Activated CD4-positive, alpha-beta T cell treated with anti-CD3 and anti-CD28 coated beads, Interleukin-2, amount 10 ng/mL, durations not matched to agents 7 days and 5 days (primary cell): ENCODE results near the gene CD53. TPM values are rescaled to one million over a fixed set of nuclear protein-coding genes. Genes with fewer than 3 reads are reported as not detected.

Source experiments
- CTCF ChIA-PET: fragments of 350-600 bp; sonication (Branson Sonifier 250); formaldehyde crosslinking; loops from one replicate; lab custom pipeline; 2021; ENCODE audit warnings: antibody characterized with exemption; lab: Charles Lee
- POLR2A ChIA-PET: fragments of 350-600 bp; sonication (Branson Sonifier 250); formaldehyde crosslinking; loops from one replicate; lab custom pipeline; 2021; ENCODE audit warnings: antibody characterized with exemption; lab: Charles Lee
- DNase-seq: peaks from one replicate; pipeline ENCODE4 v3.0.0-alpha.2; 2020
- H3K27ac Mint-ChIP-seq: one replicate; pipeline ENCODE4 v1.8.0; 2021; ENCODE audit warnings: mild to moderate bottlenecking, moderate library complexity, mixed read lengths
- H3K27me3 Mint-ChIP-seq: one replicate; pipeline ENCODE4 v1.8.0; 2021; ENCODE audit warnings: mixed read lengths
- H3K36me3 Mint-ChIP-seq: one replicate; pipeline ENCODE4 v1.8.0; 2021; ENCODE audit warnings: low read depth, mixed read lengths
- H3K4me1 Mint-ChIP-seq: one replicate; pipeline ENCODE4 v1.8.0; 2021; ENCODE audit warnings: mixed read lengths
- H3K4me3 Mint-ChIP-seq: one replicate; pipeline ENCODE4 v1.8.0; 2021; ENCODE audit warnings: mild to moderate bottlenecking, moderate library complexity, mixed read lengths
- H3K9me3 Mint-ChIP-seq: one replicate; pipeline ENCODE4 v1.8.0; 2021; ENCODE audit warnings: mixed read lengths
- total RNA-seq, 2 experiments: library from RNA; stranded (reverse); gene quantifications; one replicate each; pipeline ENCODE4 v1.2.3, GENCODE V29; 2021

The CD53 gene
- total RNA-seq, 2 experiments from 2014 or later, result 530 to 557 TPM

DNA sequence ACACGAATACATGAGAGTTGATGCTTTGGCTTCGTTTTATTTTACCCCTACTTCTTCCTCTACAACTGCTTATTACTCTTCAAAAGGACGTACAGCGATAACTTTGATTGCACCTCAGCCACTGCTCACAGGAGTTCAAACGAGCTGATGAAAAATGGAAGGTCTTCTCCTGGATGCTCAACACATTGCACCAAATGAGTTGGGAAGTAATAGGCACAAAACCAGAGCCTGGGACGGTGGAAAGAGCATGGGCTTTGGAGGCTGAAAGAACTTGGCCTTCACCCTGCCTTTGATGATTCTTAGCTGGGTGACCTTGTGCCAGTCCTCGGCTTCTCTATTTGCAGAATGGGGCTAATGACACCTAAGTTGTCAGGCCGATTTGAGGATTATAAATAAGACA is 4.8 kb downstream of the CD53 start:
- CTCF ChIA-PET, result interaction anchor here (1.4 kb wide), 1 partner anchor 10 kb away, joined by 5 read pairs; no protein-coding TSS in a partner anchor
- no peak for DNase-seq
- Mint-ChIP-seq H3K36me3 (peaks cover 80% of the 10 kb centered on the region), H3K9me3 (peaks cover 4% of the 10 kb centered on the region), H3K4me3 (peak overlapping the region; percentile 94), H3K27me3 (no peaks in the 10 kb centered on the region), H3K27ac (peak overlapping the region; percentile 77), H3K4me1 (peaks cover 58% of the 10 kb centered on the region)
- POLR2A ChIA-PET, result interaction anchor here (0.8 kb wide), 1 partner anchor 91 kb away, joined by 3 read pairs; no protein-coding TSS in a partner anchor

DNA sequence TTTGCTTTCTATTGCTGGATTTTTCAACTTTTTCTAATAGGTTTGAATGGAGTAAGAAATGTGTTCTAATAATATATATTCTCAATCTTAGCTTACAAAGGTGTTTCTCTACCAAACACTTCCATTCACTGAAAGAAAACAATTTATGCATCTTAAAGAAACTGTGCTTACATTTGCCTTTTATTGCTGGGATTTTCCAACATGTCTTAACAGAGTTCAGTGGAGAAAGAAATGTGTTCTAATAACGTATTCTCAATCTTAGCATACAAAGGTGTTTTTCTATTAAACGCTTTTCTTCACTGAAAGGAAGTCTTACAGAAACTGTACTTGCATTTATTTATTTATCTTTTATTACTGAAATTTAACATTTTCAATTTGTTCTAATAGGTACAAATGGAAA is 5.6 kb downstream of the CD53 start:
- Mint-ChIP-seq H3K9me3 (peaks cover 4% of the 10 kb centered on the region), H3K27me3 (no peaks in the 10 kb centered on the region), H3K4me1 (peaks cover 65% of the 10 kb centered on the region), H3K4me3 (peak overlapping the region; percentile 94), H3K27ac (no peak overlapping the region), H3K36me3 (peaks cover 82% of the 10 kb centered on the region)
- DNase-seq, result no peak
- ChIA-PET POLR2A (no interaction called here), CTCF (interaction anchor here (0.9 kb wide), 1 partner anchor 12 kb away, joined by 3 read pairs; no protein-coding TSS in a partner anchor)

DNA sequence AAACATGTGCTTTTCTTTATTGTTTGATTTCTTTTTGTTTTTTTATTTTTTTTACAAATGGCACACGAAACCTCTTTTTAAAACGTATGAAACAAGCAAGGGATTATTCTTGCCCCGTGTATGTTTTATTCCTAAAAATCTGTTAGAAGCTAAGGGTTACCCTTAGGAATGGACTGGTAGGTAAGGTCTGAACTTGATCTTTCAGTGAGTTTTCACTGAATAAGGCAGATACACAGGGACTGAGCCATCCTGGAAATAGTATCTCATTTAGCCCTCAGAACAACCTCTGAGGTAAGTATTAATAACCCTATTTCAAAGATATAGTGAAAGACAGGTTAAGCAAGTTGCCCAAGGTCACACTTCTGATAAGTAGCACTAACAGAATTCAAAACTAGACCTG is 6.0 kb downstream of the CD53 start:
- peaks cover 4% of the 10 kb centered on the region for H3K9me3 Mint-ChIP-seq
- DNase-seq, result no peak
- peaks cover 80% of the 10 kb centered on the region for H3K36me3 Mint-ChIP-seq
- H3K4me3 Mint-ChIP-seq, result peak overlapping the region; percentile 71
- CTCF ChIA-PET, result interaction anchor here (0.6 to 0.9 kb wide), 2 partner anchors 12 to 833 kb away, joined by 3 read pairs; no protein-coding TSS in a partner anchor
- peak overlapping the region; percentile 96 for H3K27ac Mint-ChIP-seq
- POLR2A ChIA-PET, result no interaction called here
- H3K4me1 Mint-ChIP-seq, result peaks cover 68% of the 10 kb centered on the region
- no peaks in the 10 kb centered on the region for H3K27me3 Mint-ChIP-seq

DNA sequence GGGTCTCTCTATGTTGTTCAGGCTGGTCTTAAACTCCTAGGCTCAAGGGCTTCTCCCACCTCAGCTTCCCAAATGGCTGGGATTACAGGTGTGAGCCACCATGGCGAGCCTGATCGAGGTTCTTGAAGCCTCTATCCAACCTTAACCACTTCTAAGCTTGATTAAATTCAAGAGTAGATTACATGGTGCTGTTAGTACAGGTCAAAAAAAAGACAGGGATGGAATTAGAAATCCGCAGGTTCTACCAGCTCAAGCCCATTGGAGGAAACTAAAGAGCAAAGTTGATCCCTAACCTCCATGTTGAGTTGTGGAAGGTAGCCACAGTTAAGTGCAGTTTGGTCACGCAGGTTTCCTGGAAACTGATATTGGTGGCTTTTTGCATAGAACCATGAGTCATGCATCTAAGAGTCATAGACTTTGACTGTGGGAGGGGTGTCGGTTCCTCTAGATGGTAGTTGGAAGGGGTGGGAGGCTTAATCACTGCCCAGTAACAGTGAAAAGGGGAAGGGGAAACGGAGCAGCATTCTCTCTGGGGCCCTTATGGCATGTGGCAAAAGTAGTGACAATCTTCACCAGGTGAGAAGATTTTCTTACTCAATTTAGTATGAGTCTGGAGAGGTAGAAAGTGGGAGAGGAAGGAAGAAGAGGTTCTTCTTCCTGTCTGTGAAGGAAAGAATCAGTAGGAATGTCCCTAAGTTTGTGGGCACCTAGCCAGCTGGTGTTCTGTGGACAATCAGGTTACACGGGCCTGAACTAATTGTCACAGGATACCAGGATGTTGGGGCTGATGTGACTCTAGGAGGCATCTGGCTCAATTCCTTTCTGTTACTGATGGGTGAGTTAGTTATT is 7.0 kb downstream of the CD53 start:
- H3K27ac Mint-ChIP-seq, result peak overlapping the region; percentile 96
- CTCF ChIA-PET, result interaction anchor here (0.6 to 0.9 kb wide), 2 partner anchors 11 to 832 kb away, joined by 3 read pairs; no protein-coding TSS in a partner anchor
- H3K36me3 Mint-ChIP-seq, result peaks cover 78% of the 10 kb centered on the region
- DNase-seq, result peak; percentile 76
- POLR2A ChIA-PET, result no interaction called here
- peak overlapping the region; percentile 71 for H3K4me3 Mint-ChIP-seq
- H3K4me1 Mint-ChIP-seq, result peaks cover 78% of the 10 kb centered on the region
- peaks cover 4% of the 10 kb centered on the region for H3K9me3 Mint-ChIP-seq
- no peaks in the 10 kb centered on the region for H3K27me3 Mint-ChIP-seq

DNA sequence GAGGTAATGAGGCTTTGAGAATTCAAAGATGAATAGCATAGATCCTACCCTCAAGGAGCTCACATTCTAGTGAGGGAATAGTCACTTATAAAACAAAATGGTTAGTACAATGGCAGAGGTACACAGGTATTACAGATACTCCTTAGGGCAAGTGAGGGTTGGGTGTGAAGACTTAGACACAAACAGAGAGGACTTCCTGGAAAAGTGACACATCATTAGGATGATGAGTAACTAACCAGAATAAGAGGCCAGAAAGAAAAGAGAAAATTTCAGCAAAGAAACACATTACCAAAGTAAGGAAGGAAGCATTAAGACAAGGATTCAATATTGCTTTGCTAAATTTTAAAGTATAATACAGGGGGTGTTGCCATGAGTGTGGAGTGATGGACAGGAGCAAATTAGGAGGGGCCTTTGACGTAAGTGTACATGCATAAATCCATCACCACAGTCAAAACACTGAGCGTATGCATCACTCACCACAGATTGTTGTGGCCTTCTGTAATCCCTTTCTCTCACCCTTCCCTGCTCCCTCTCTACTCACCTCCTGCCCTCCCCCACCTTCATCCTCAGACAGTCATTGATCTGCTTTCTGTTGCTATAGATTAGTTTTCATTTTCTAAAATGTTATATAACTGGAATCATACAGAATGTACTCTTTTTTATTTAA is 7.9 kb downstream of the CD53 start:
- H3K27ac Mint-ChIP-seq, result peak overlapping the region; percentile 96
- POLR2A ChIA-PET, result interaction anchor here (0.6 kb wide), 1 partner anchor 847 kb away, joined by 3 read pairs; no protein-coding TSS in a partner anchor
- CTCF ChIA-PET, result no interaction called here
- peak overlapping the region; percentile 71 for H3K4me3 Mint-ChIP-seq
- H3K9me3 Mint-ChIP-seq, result peaks cover 4% of the 10 kb centered on the region
- H3K27me3 Mint-ChIP-seq, result no peaks in the 10 kb centered on the region
- DNase-seq, result peak; percentile 49
- peaks cover 78% of the 10 kb centered on the region for H3K4me1 Mint-ChIP-seq
- H3K36me3 Mint-ChIP-seq, result peaks cover 74% of the 10 kb centered on the region

DNA sequence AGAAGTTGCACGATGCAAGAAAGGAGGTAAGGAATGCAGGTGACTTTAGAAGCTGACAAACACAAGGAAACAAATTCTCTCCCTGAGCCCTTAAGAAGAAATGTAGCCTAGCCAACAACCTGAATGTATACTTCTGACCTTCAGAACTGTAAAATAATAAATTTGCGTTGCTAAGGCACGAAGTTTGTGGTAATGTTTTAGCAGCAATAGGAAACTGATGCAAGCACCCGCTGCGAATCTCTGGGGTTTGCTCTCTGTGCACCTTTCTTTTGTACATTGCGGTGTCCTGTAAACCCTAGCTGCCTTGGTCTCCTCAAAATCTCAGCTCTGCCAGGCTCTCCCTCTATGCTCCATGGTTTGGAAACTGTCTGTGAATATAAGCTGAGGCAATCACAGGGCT is 15.1 kb downstream of the CD53 start:
- ChIA-PET CTCF (interaction anchor here (1.3 to 2.4 kb wide), 3 partner anchors 10 to 13 kb away, joined by 5 to 8 read pairs (median 6); no protein-coding TSS in a partner anchor), POLR2A (no interaction called here)
- DNase-seq, result no peak
- Mint-ChIP-seq H3K27ac (no peak overlapping the region), H3K4me1 (peaks cover 86% of the 10 kb centered on the region), H3K36me3 (peaks cover 78% of the 10 kb centered on the region), H3K27me3 (no peaks in the 10 kb centered on the region), H3K9me3 (peaks cover 2% of the 10 kb centered on the region), H3K4me3 (no peak overlapping the region)

DNA sequence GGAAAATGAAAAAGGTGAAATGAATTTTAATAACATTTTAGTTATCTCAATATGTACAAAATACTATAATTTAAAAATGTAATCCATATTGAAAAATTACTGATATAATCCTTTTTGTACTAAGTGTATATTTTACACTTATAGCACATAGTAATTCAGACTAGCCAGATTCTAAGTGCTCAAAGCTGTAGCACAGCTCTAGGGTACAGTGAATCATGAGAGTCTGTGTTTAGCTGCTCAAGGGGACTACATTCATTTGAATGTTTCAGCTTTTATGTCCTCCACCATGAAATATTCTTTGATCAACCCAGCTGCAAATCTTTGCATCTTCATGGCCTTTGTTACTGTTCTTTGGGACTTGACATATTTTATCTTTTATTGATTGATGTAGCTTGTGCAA is 15.7 kb downstream of the CD53 start:
- ChIA-PET CTCF (interaction anchor here (1.6 to 2.4 kb wide), 2 partner anchors 12 to 14 kb away, joined by 6 to 8 read pairs; no protein-coding TSS in a partner anchor), POLR2A (no interaction called here)
- Mint-ChIP-seq H3K27me3 (no peaks in the 10 kb centered on the region), H3K27ac (no peak overlapping the region), H3K9me3 (peaks cover 2% of the 10 kb centered on the region), H3K36me3 (peaks cover 79% of the 10 kb centered on the region), H3K4me3 (no peak overlapping the region), H3K4me1 (peaks cover 86% of the 10 kb centered on the region)
- no peak for DNase-seq

DNA sequence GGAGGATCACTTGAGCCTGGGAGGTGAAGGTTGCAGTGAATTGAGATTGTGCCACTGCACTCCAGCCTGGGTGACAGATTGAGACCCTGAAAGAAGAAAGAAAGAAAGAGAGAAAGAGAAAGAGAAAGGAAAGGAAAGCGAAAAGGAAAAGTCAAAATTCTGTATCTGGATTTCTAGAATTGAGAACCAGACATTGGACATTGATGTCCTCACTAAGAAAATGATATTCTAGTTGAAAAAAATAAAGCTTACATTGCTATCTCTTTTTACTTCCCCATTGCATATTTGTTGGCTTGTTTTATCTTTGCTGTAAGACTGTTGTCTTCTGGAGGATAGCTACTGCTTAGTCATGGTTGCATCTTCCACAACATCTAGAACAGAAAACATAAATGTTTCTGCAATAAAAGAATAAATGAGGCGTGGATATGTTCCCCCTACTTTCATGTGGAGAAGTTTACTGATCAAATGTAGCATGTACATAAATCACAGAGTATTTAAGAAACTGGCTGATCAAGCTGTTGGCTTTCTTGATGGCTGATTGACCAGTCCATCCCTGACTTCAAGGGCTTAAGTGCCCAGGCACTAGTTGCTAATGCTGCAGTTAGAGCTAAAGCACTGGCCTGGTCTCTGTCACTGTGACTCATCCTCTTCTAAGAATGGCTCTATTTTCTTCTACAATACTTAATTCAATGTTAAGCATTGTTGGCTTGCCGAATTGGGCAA is 17.7 kb downstream of the CD53 start:
- POLR2A ChIA-PET, result interaction anchor here (0.5 to 0.6 kb wide), 2 partner anchors 228 to 455 kb away, joined by 3 read pairs; no protein-coding TSS in a partner anchor
- Mint-ChIP-seq H3K4me3 (no peak overlapping the region), H3K36me3 (peaks cover 86% of the 10 kb centered on the region)

DNA sequence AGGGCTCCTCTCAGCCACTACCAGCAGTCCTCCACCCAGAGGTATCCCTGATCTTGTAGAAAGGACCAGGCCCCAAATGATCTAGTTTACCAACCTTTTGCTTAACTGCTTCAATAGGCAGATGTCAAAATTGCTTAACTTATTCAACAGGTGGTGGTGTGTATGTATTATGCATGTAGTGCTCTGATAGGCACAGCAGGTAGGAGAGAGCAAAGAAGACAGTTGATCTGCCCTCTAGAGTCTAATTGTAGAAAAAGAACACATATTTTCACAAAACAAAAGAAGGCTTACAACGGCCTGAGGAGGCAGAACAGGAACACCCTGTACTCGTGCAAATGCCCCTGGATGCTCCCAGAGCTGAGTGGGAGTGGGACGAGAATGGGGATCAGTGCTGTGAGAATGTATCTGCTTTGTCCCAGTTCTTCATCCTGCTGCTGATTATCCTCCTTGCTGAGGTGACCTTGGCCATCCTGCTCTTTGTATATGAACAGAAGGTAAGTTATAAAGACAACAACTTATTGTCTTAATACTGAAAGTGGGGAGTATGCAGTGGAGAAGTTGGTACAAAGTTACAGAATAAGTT is 21.1 kb downstream of the CD53 start:
- peak overlapping the region; percentile 54 for H3K27ac Mint-ChIP-seq
- POLR2A ChIA-PET, result no interaction called here
- peaks cover 96% of the 10 kb centered on the region for H3K4me1 Mint-ChIP-seq
- peaks cover 4% of the 10 kb centered on the region for H3K9me3 Mint-ChIP-seq
- no peak for DNase-seq
- CTCF ChIA-PET, result no interaction called here
- no peaks in the 10 kb centered on the region for H3K27me3 Mint-ChIP-seq
- peaks cover 90% of the 10 kb centered on the region for H3K36me3 Mint-ChIP-seq
- H3K4me3 Mint-ChIP-seq, result no peak overlapping the region

More for the DNA sequence above, 17.7 kb downstream of the CD53 start:
- no peak for DNase-seq
- Mint-ChIP-seq H3K9me3 (peaks cover 2% of the 10 kb centered on the region), H3K27me3 (no peaks in the 10 kb centered on the region), H3K27ac (peak overlapping the region; percentile 67), H3K4me1 (peaks cover 92% of the 10 kb centered on the region)
- CTCF ChIA-PET, result interaction anchor here (0.6 to 0.8 kb wide), 2 partner anchors 11 to 862 kb away, joined by 3 read pairs; no protein-coding TSS in a partner anchor

DNA sequence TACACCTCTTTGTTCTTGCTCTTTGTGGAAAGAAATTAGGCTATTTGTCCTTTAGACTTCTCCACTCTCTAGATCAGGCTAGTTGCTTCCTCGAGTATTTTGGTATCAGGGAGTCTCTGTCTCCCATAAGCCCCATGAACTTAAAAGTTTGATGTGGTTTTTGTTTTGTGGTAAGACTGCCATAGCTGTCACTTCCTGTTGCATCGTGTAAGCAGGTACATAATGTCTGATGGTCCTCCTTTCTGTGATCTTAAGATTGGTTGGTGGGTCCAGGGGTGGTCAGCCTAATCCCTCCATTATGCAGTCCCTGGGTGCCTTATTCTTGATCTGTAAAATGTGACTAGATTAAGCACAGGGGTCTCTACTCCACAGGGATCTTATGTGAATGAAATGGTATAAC is 23.1 kb downstream of the CD53 start:
- ChIA-PET POLR2A (no interaction called here), CTCF (no interaction called here)
- Mint-ChIP-seq H3K27me3 (no peaks in the 10 kb centered on the region), H3K4me3 (peak overlapping the region; percentile 36), H3K27ac (peak overlapping the region; percentile 86), H3K9me3 (peaks cover 4% of the 10 kb centered on the region), H3K4me1 (peaks cover 82% of the 10 kb centered on the region), H3K36me3 (peaks cover 95% of the 10 kb centered on the region)
- peak; percentile 29 for DNase-seq

DNA sequence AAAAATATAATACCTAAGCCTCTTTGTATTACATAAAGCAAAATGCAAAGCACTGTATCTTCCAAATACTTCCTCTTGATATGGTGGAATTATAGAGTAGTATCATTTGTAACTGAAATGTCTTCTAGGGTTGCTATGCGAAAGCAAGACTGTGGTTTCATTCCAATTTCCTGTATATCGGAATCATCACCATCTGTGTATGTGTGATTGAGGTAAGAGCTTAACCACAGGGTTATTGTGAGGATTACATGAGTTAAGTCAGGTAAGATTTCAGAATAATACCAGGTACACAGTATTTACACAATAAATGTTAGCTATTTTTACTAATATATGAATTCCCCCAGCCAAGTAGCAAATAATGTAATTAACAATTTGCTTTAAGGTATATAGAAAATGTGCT is 24.7 kb downstream of the CD53 start:
- ChIA-PET POLR2A (no interaction called here), CTCF (interaction anchor here (1.0 kb wide), 1 partner anchor 65 kb away, joined by 3 read pairs; no protein-coding TSS in a partner anchor)
- peaks cover 68% of the 10 kb centered on the region for H3K4me1 Mint-ChIP-seq
- no peak overlapping the region for H3K27ac Mint-ChIP-seq
- no peak for DNase-seq
- peaks cover 95% of the 10 kb centered on the region for H3K36me3 Mint-ChIP-seq
- H3K27me3 Mint-ChIP-seq, result no peaks in the 10 kb centered on the region
- peaks cover 6% of the 10 kb centered on the region for H3K9me3 Mint-ChIP-seq
- H3K4me3 Mint-ChIP-seq, result no peak overlapping the region
